Breast epithelium (tissue), 4 donors: Measurements from ENCODE around the gene SAAL1. TPM values are rescaled to one million over a fixed set of nuclear protein-coding genes. Genes with fewer than 3 reads are reported as not detected.
A peak's percentile ranks its signal among the peaks of the same experiment; 100 is the strongest.

Experiments
- DNase-seq, 2 donors: peaks; one replicate each; pipeline ENCODE4 v3.0.0-alpha.2; 2019; ENCODE audit warnings: low spot score in 2 of 2
- H3K27ac ChIP-seq, 2 donors: fragments of 200-600 bp; sonication (generic) in 1 of 2; one replicate each; pipeline ENCODE4 v1.5.1; 2016 to 2019; ENCODE audit warnings: mild to moderate bottlenecking in 1 of 2
- H3K27me3 ChIP-seq, 2 donors: fragments of 200-600 bp; sonication (generic) in 1 of 2; one replicate each; pipeline versions ENCODE4 v1.5.1 to v1.6.0; 2017 to 2019; ENCODE audit warnings: control low read depth in 1 of 2, mild to moderate bottlenecking in 1 of 2
- H3K36me3 ChIP-seq: fragments of 200-600 bp; one replicate; pipeline ENCODE4 v1.5.1; 2019
- H3K4me1 ChIP-seq, 2 donors: fragments of 200-600 bp; sonication (generic); one replicate each; pipeline ENCODE4 v1.5.1; 2016 to 2019; ENCODE audit warnings: control low read depth in 1 of 2
- H3K4me3 ChIP-seq, 3 donors: fragments of 200-600 bp; sonication (generic); 1 replicate in 2 of 3; 2 replicates in 1 of 3; pipeline ENCODE4 v1.5.1; 2016 to 2019; ENCODE audit warnings: mild to moderate bottlenecking in 3 of 3, moderate library complexity in 2 of 3
- H3K9me3 ChIP-seq, 2 donors: fragments of 200-600 bp; sonication (generic) in 1 of 2; one replicate each; pipeline ENCODE4 v1.5.1; 2016 to 2019; ENCODE audit warnings: control low read depth in 1 of 2
- POLR2A ChIP-seq: fragments of 450-650 bp; IDR thresholded peaks from one replicate; pipeline ENCODE4 v1.6.1; 2016; ENCODE audit warnings: antibody characterized with exemption, mild to moderate bottlenecking, moderate library complexity
- POLR2AphosphoS5 ChIP-seq, 3 donors: sonication (generic); formaldehyde crosslinking; IDR thresholded peaks; one replicate each; pipeline ENCODE4 v1.6.1; 2017; ENCODE audit warnings: antibody characterized with exemption in 3 of 3
- intact Hi-C: fragments of 100-400 bp; cut with DNase I; formaldehyde crosslinking; loops from one replicate; pipeline ENCODE4 v1.15.1; 2023; ENCODE audit warnings: low total_unique reads
- total RNA-seq, 3 donors: library from RNA; depleted of rRNA; stranded (reverse); fragments of >200 nt; gene quantifications; one replicate each; pipeline ENCODE4 v1.1.0, GENCODE V29; 2016
- TF ChIP-seq, protein P1 (sequence below), 3 donors: fragments of 450-650 bp; IDR thresholded peaks; one replicate each; pipeline ENCODE4 v1.5.1; 2016 to 2017; ENCODE audit warnings: antibody characterized with exemption in 3 of 3, mild to moderate bottlenecking in 3 of 3, moderate library complexity in 3 of 3

The SAAL1 gene, protein sequence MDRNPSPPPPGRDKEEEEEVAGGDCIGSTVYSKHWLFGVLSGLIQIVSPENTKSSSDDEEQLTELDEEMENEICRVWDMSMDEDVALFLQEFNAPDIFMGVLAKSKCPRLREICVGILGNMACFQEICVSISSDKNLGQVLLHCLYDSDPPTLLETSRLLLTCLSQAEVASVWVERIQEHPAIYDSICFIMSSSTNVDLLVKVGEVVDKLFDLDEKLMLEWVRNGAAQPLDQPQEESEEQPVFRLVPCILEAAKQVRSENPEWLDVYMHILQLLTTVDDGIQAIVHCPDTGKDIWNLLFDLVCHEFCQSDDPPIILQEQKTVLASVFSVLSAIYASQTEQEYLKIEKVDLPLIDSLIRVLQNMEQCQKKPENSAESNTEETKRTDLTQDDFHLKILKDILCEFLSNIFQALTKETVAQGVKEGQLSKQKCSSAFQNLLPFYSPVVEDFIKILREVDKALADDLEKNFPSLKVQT
- 10 to 100 TPM; 12.3 to 16.4 (median 16.0) TPM for total RNA-seq

DNA sequence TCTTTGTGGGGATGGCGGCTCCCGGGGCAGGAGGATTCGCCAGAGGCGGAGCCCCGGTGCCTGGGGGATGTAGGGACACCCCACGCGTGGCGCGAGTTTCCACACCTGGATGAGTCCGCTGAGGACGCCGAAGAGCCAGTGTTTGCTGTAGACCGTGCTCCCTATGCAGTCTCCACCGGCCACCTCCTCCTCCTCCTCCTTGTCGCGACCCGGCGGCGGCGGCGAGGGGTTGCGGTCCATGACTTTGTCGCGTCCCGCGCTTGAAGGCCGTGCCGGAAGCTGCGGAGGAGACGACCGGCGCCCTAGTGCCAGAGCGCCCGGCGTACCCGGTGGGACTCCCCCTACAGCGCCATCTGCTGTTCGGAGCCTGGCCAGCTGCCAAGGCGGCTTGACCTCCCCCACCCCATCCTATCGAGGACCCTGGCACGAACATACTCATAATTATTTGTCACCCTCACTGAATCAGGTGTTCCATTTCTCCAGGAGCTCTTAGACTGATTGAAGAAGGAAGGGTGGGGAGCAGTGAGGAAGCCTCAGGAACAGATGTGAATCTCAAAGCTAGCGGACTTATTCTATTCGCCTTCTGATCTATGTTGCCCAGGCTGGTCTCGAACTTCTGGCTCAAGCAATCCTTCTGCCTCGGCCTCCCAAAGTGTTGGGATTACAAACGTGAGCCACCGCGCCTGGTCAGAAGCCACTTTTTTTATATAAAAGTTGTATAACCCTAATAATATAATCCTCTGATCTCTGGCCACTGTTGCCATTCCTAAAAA is at the start of gene SAAL1:
TSS of gene SAAL1 (minus strand) at position 281 of the 773 bp plus-strand sequence. CDS start at position 240, 41 bp downstream.
- peak; percentile 22 for TF ChIP-seq POLR2A
- TF ChIP-seq POLR2AphosphoS5 (IDR thresholded peaks at IDR 0.05) = peak; percentile 57 to 65 (median 59)
- TF ChIP-seq, protein P1, sequence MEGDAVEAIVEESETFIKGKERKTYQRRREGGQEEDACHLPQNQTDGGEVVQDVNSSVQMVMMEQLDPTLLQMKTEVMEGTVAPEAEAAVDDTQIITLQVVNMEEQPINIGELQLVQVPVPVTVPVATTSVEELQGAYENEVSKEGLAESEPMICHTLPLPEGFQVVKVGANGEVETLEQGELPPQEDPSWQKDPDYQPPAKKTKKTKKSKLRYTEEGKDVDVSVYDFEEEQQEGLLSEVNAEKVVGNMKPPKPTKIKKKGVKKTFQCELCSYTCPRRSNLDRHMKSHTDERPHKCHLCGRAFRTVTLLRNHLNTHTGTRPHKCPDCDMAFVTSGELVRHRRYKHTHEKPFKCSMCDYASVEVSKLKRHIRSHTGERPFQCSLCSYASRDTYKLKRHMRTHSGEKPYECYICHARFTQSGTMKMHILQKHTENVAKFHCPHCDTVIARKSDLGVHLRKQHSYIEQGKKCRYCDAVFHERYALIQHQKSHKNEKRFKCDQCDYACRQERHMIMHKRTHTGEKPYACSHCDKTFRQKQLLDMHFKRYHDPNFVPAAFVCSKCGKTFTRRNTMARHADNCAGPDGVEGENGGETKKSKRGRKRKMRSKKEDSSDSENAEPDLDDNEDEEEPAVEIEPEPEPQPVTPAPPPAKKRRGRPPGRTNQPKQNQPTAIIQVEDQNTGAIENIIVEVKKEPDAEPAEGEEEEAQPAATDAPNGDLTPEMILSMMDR (IDR thresholded peaks at IDR 0.05) = peak; percentile 15 to 56 (median 46)
- peaks cover 12% of the 10 kb centered on the region for H3K36me3 ChIP-seq
- no peaks in the 10 kb centered on the region for H3K27me3 ChIP-seq
- H3K27ac ChIP-seq = peak within 1 kb of the TSS; percentile 52 to 65
- DNase-seq = peak; percentile 66 to 85
- peaks cover 6% of the 10 kb centered on the region in 2 donors for H3K4me1 ChIP-seq
- H3K4me3 ChIP-seq = peak within 1 kb of the TSS; percentile 91 to 96 (median 95)
- H3K9me3 ChIP-seq = no peaks in the 10 kb centered on the region
- intact Hi-C loops = loop anchor here (10.0 kb wide), 1 partner anchor 111 kb away; no protein-coding TSS in a partner anchor

DNA sequence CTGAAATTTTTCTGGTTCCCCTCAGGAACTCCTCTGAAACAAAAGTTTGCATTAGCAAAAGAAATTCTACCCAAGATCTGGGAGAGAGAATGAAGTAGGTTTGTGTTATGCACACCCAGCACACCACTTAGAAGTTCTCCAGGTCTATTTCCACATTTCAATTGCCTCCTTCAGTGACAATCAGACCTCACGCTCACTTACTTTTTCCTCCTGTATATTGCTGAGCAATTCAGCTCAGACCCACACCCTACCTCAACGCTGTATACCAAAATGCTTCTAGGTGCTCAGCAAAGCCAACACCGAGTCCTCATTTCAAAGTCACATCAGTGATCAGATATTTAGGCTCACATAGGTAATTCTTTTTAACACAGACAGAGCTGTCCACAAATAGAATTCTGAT is 45.7 kb upstream of the SAAL1 start:
- no peak for DNase-seq
- H3K36me3 ChIP-seq = no peaks in the 10 kb centered on the region
- TF ChIP-seq POLR2AphosphoS5 (IDR thresholded peaks at IDR 0.05) (no peak), POLR2A (no peak)
- TF ChIP-seq, protein P1 (IDR thresholded peaks at IDR 0.05) = no peak
- no peak overlapping the region for H3K4me3 ChIP-seq
- intact Hi-C loops = no loop called here
- no peaks in the 10 kb centered on the region for H3K9me3 ChIP-seq
- no peak overlapping the region for H3K27ac ChIP-seq
- no peaks in the 10 kb centered on the region for H3K27me3 ChIP-seq
- H3K4me1 ChIP-seq = no peaks in the 10 kb centered on the region

DNA sequence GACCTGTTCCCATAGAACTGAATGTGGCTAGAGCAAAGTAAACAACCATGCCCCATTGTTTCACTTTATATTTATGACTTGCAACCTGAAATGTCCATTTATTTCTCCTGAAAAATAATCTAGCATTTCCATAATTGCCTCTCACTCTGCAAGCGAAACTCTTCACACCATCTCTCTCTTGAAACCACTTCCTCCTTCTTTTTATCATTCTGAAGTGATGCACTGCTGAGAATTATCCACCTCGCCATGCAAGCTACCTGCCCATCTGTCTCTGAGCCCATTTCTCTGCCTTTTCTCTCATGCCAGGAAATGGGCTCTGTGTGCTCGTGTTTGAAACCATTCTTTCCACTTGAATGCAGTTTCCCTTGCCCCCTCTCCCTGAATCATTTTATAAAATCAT is 40.0 kb upstream of the SAAL1 start:
- H3K36me3 ChIP-seq = no peaks in the 10 kb centered on the region
- H3K9me3 ChIP-seq = no peaks in the 10 kb centered on the region
- no peaks in the 10 kb centered on the region for H3K27me3 ChIP-seq
- H3K4me3 ChIP-seq = no peak overlapping the region
- H3K27ac ChIP-seq = no peak overlapping the region
- DNase-seq = no peak
- TF ChIP-seq POLR2A (no peak), POLR2AphosphoS5 (IDR thresholded peaks at IDR 0.05) (no peak)
- TF ChIP-seq, protein P1 (IDR thresholded peaks at IDR 0.05) = no peak
- intact Hi-C loops = no loop called here
- no peaks in the 10 kb centered on the region for H3K4me1 ChIP-seq

DNA sequence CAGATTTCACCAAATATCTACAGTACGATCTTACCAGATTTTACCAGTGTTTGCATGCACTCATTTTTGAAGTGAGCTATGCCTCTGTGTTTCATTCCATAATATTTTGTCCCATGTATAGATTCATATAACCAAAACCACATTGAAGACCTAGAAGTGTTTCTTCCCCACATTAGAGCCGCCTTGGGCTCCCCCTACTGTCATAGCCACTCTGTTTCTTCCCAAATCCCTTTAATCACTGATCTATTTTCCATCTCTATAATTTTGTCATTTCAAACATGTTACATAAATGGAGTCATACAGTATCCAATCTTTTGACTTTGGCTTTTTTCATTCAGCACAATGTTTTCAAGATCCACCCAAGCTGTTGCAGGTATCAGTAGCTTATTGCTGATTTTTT is 39.1 kb upstream of the SAAL1 start:
- H3K27me3 ChIP-seq = no peaks in the 10 kb centered on the region
- TF ChIP-seq POLR2AphosphoS5 (IDR thresholded peaks at IDR 0.05) (no peak), POLR2A (no peak)
- TF ChIP-seq, protein P1 (IDR thresholded peaks at IDR 0.05) = no peak
- H3K4me1 ChIP-seq = no peaks in the 10 kb centered on the region
- no peak for DNase-seq
- H3K4me3 ChIP-seq = no peak overlapping the region
- H3K9me3 ChIP-seq = no peaks in the 10 kb centered on the region
- intact Hi-C loops = no loop called here
- H3K36me3 ChIP-seq = no peaks in the 10 kb centered on the region
- H3K27ac ChIP-seq = no peak overlapping the region

DNA sequence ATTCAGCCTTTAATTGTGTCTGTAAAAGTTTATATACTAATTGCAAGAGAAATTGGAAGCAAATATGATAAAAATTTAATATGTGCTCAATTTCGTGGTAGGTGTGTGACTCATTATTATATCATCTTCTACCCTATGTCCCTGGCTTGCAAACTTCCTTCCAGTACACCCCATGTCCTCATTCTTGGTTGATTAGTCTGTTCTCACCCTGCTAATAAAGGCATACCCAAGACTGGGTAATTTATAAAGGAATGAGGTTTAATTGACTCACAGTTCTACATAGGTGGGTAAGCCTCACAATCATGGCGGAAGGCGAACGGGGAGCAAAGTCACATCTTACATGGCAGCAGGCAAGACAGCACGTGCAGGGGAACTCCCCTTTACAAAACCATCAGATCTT is 38.4 kb upstream of the SAAL1 start:
- no peak overlapping the region for H3K4me3 ChIP-seq
- H3K9me3 ChIP-seq = no peaks in the 10 kb centered on the region
- H3K27ac ChIP-seq = no peak overlapping the region
- no peak for DNase-seq
- TF ChIP-seq, protein P1 (IDR thresholded peaks at IDR 0.05) = no peak
- no peak for TF ChIP-seq POLR2AphosphoS5 (IDR thresholded peaks at IDR 0.05)
- no peak for TF ChIP-seq POLR2A
- H3K27me3 ChIP-seq = no peaks in the 10 kb centered on the region
- no peaks in the 10 kb centered on the region for H3K4me1 ChIP-seq
- intact Hi-C loops = no loop called here
- no peaks in the 10 kb centered on the region for H3K36me3 ChIP-seq
